DND-41 (cell line): ENCODE measurements around the gene SESTD1.

ENCODE experiments used
- ATAC-seq: fragments of 200-7000 bp; cut with Tn5 transposase; 3 replicates; pipeline ENCODE4 v1.9.1; 2021; ENCODE audit warnings: low read depth; ENCODE audit not compliant: insufficient read depth
- DNase-seq: peaks from one replicate; pipeline ENCODE4 v3.0.0-alpha.2; 2020
- H2AFZ ChIP-seq: 2 replicates; pipeline ENCODE4 v1.6.0; 2012; ENCODE audit warnings: low read depth, low read length
- H3K27ac ChIP-seq: 2 replicates; pipeline ENCODE4 v1.5.1; 2012; ENCODE audit warnings: low read length, inconsistent platforms
- H3K27me3 ChIP-seq: fragments of 200-600 bp; sonication (generic); 2 replicates; pipeline ENCODE4 v1.6.0; 2012; ENCODE audit warnings: low read length, mild to moderate bottlenecking, inconsistent platforms; ENCODE audit not compliant: insufficient read depth, poor library complexity
- H3K36me3 ChIP-seq: 2 replicates; pipeline ENCODE4 v1.5.1; 2012; ENCODE audit warnings: low read length, inconsistent platforms; ENCODE audit not compliant: insufficient read depth
- H3K4me1 ChIP-seq: 2 replicates; pipeline ENCODE4 v1.5.1; 2012; ENCODE audit warnings: mild to moderate bottlenecking, low read length; ENCODE audit not compliant: insufficient read depth
- H3K4me2 ChIP-seq: 2 replicates; pipeline ENCODE4 v1.6.0; 2012; ENCODE audit warnings: mild to moderate bottlenecking, moderate library complexity, low read length, inconsistent platforms; ENCODE audit not compliant: insufficient read depth
- H3K4me3 ChIP-seq, 2 experiments: fragments of 200-600 bp in 1 of 2; shearing (Covaris generic) in 1 of 2; 2 replicates each; pipeline ENCODE4 v1.5.1; 2012 to 2016; ENCODE audit warnings: inconsistent platforms in 2 of 2, low read length in 2 of 2, mild to moderate bottlenecking in 2 of 2, low read depth in 1 of 2, moderate library complexity in 1 of 2
- H3K79me2 ChIP-seq: 2 replicates; pipeline ENCODE4 v1.6.0; 2012; ENCODE audit warnings: low read length, inconsistent platforms; ENCODE audit not compliant: insufficient read depth
- H3K9ac ChIP-seq: 2 replicates; pipeline ENCODE4 v1.6.0; 2012; ENCODE audit warnings: low read depth, mild to moderate bottlenecking, inconsistent platforms, low read length, moderate library complexity
- H3K9me3 ChIP-seq: 2 replicates; pipeline ENCODE4 v1.5.1; 2012; ENCODE audit warnings: low read length, moderate library complexity, mild to moderate bottlenecking, inconsistent platforms; ENCODE audit not compliant: insufficient read depth, severe bottlenecking
- H4K20me1 ChIP-seq: 2 replicates; pipeline ENCODE4 v1.6.0; 2012; ENCODE audit warnings: low read length; ENCODE audit not compliant: insufficient read depth
- CTCF ChIP-seq: IDR thresholded peaks from 2 replicates; pipeline ENCODE4 v1.5.1; 2012; ENCODE audit warnings: borderline replicate concordance, low read length, moderate library complexity, mild to moderate bottlenecking; ENCODE audit not compliant: poor library complexity, severe bottlenecking; ENCODE audit errors: extremely low read depth
- EZH2 ChIP-seq: IDR thresholded peaks from 3 replicates; pipeline ENCODE4 v1.6.1; 2012; ENCODE audit warnings: borderline replicate concordance, low read depth, mild to moderate bottlenecking, moderate library complexity, low read length, inconsistent platforms; ENCODE audit not compliant: severe bottlenecking

SESTD1 gene

GRCh38 chr2:179139506-179139905 lies 125.1 kb downstream of the SESTD1 start:
- no peak overlapping the region for H3K9ac ChIP-seq
- ATAC-seq = no peak
- H3K9me3 ChIP-seq = no peaks in the 10 kb centered on the region
- DNase-seq = no peak
- H3K36me3 ChIP-seq = peaks cover 40% of the 10 kb centered on the region; the same call in 1 of the 2 replicates
- no peaks in the 10 kb centered on the region for H4K20me1 ChIP-seq
- no peak overlapping the region for H3K4me3 ChIP-seq
- TF ChIP-seq EZH2 (no peak), CTCF (no peak)
- no peaks in the 10 kb centered on the region for H3K27me3 ChIP-seq
- H3K4me2 ChIP-seq = no peak overlapping the region
- no peaks in the 10 kb centered on the region for H3K4me1 ChIP-seq
- no peak overlapping the region for H2AFZ ChIP-seq
- H3K27ac ChIP-seq = no peak overlapping the region
- no peaks in the 10 kb centered on the region for H3K79me2 ChIP-seq

- H3K79me2 ChIP-seq = no peaks in the 10 kb centered on the region
- no peak overlapping the region for H3K9ac ChIP-seq
- no peaks in the 10 kb centered on the region for H3K9me3 ChIP-seq
- ATAC-seq (no peak), DNase-seq (no peak)
- no peak overlapping the region for H3K4me2 ChIP-seq
- no peaks in the 10 kb centered on the region for H3K27me3 ChIP-seq
- H3K4me3 ChIP-seq = no peak overlapping the region
- TF ChIP-seq CTCF (no peak), EZH2 (no peak)
- no peaks in the 10 kb centered on the region for H3K4me1 ChIP-seq
- no peak overlapping the region for H3K27ac ChIP-seq
- no peak overlapping the region for H2AFZ ChIP-seq
- peaks cover 28% of the 10 kb centered on the region; the same call in 1 of the 2 replicates for H3K36me3 ChIP-seq
- no peaks in the 10 kb centered on the region for H4K20me1 ChIP-seq
Measured at GRCh38 chr2:179137200-179137759, 127.4 kb downstream of the SESTD1 start.

- TF ChIP-seq EZH2 (no peak), CTCF (no peak)
- Histone ChIP-seq H3K4me1 (no peaks in the 10 kb centered on the region), H3K36me3 (peaks cover 3% of the 10 kb centered on the region; the same call in 1 of the 2 replicates), H3K79me2 (no peaks in the 10 kb centered on the region), H4K20me1 (no peaks in the 10 kb centered on the region), H3K9me3 (no peaks in the 10 kb centered on the region), H3K27ac (no peak overlapping the region), H3K9ac (no peak overlapping the region), H3K4me2 (no peak overlapping the region), H2AFZ (no peak overlapping the region), H3K4me3 (no peak overlapping the region), H3K27me3 (no peaks in the 10 kb centered on the region)
- DNase-seq = no peak
- no peak for ATAC-seq
Measured at GRCh38 chr2:179133016-179133415, 131.6 kb downstream of the SESTD1 start.

GRCh38 chr2:179132076-179132475 lies 132.6 kb downstream of the SESTD1 start:
- no peak for TF ChIP-seq EZH2
- TF ChIP-seq CTCF = no peak
- H3K27me3 ChIP-seq = no peaks in the 10 kb centered on the region
- H3K4me3 ChIP-seq = no peak overlapping the region
- ATAC-seq (no peak), DNase-seq (no peak)
- H3K79me2 ChIP-seq = no peaks in the 10 kb centered on the region
- H3K9ac ChIP-seq = no peak overlapping the region
- H3K4me1 ChIP-seq = no peaks in the 10 kb centered on the region
- H3K27ac ChIP-seq = no peak overlapping the region
- H3K36me3 ChIP-seq = peaks cover 3% of the 10 kb centered on the region; the same call in 1 of the 2 replicates
- no peaks in the 10 kb centered on the region for H4K20me1 ChIP-seq
- H2AFZ ChIP-seq = no peak overlapping the region
- H3K4me2 ChIP-seq = no peak overlapping the region
- no peaks in the 10 kb centered on the region for H3K9me3 ChIP-seq
